ENCODE data around the gene GLB1L2.

GLB1L2 gene

GRCh38 chr11:134367781-134368180 is 36.0 kb downstream of the GLB1L2 start:
- CTCF ChIA-PET = no interaction called here
- POLR2A ChIA-PET = no interaction called here
- DNase-seq (ENCODE audit: extremely low spot score) = no peak
- no peak for TF ChIP-seq HDGF (IDR thresholded peaks at IDR 0.05; ENCODE audit: borderline replicate concordance)
- no peak for TF ChIP-seq ZNF384 (IDR thresholded peaks at IDR 0.05)
- TF ChIP-seq LEF1 (IDR thresholded peaks at IDR 0.05; ENCODE audit: borderline replicate concordance) = no peak
- TF ChIP-seq SUZ12 (IDR thresholded peaks at IDR 0.05) = no peak
- TF ChIP-seq BHLHE40 (IDR thresholded peaks at IDR 0.05; ENCODE audit: borderline replicate concordance) = no peak

GRCh38 chr11:134369656-134370525 is 38.1 kb downstream of the GLB1L2 start:
- CTCF ChIA-PET = no interaction called here
- no peak for TF ChIP-seq ARNT (IDR thresholded peaks at IDR 0.05)
- TF ChIP-seq FOXK2 (IDR thresholded peaks at IDR 0.05) = no peak
- TF ChIP-seq FOXA1 (IDR thresholded peaks at IDR 0.05) = no peak
- TF ChIP-seq ELF4 (IDR thresholded peaks at IDR 0.05) = no peak
- no peak for TF ChIP-seq TARDBP (IDR thresholded peaks at IDR 0.05)
- TF ChIP-seq HDGF (IDR thresholded peaks at IDR 0.05; ENCODE audit: borderline replicate concordance) = no peak
- no peak for TF ChIP-seq ZNF384 (IDR thresholded peaks at IDR 0.05)
- no peak for TF ChIP-seq BHLHE40 (IDR thresholded peaks at IDR 0.05; ENCODE audit: borderline replicate concordance)
- TF ChIP-seq CTBP1 (IDR thresholded peaks at IDR 0.05; ENCODE audit: borderline replicate concordance) = no peak
- no peak for TF ChIP-seq L3MBTL2 (conservative IDR thresholded peaks at IDR 0.05)
- no peak for TF ChIP-seq SUZ12 (IDR thresholded peaks at IDR 0.05)
- no peak for TF ChIP-seq NFRKB (IDR thresholded peaks at IDR 0.05)
- no peak for TF ChIP-seq LEF1 (IDR thresholded peaks at IDR 0.05; ENCODE audit: borderline replicate concordance)
- no peak for TF ChIP-seq SP1 (IDR thresholded peaks at IDR 0.05)
- TF ChIP-seq, protein P1, sequence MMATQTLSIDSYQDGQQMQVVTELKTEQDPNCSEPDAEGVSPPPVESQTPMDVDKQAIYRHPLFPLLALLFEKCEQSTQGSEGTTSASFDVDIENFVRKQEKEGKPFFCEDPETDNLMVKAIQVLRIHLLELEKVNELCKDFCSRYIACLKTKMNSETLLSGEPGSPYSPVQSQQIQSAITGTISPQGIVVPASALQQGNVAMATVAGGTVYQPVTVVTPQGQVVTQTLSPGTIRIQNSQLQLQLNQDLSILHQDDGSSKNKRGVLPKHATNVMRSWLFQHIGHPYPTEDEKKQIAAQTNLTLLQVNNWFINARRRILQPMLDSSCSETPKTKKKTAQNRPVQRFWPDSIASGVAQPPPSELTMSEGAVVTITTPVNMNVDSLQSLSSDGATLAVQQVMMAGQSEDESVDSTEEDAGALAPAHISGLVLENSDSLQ (IDR thresholded peaks at IDR 0.05) = no peak

DNA sequence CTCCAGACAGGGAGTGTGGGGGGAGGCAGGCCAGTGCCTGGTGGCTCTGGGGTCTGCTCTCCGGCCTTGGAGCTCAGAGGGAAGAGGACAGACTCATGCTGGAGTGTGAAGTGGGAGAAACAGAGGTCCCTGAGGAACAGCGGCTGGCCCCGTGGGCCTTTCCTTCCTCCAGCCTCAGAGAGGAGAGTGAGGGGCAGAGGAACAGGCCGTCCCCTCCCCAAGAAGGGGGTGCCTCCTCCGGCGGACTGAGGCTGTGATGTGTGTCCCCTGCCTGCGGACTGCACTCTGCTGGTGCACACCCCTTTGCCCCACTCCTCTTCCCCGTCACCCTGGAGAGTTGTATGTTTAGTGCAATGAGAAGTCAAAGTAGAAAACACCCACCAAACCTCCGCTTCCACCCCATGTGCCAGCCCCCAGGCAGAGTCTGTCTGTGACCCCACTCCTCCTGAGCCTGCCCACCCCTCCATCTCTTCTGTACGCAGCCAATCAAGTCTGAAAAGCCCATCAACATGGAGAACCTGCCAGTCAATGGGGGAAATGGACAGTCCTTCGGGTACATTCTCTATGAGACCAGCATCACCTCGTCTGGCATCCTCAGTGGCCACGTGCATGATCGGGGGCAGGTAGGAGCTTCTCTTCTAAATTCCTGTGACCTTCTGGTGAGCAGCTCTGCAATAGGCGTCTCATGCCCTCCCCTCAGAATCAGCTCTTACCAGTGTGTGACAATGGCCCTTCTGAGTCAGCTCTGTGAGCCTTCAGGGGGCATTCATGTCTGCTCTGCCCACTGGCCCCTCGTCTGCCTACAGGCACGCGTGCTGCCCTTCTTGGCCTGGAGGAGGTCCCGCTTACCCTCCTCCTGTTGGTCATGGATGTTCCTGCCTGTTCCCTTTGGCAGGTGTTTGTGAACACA is 39.0 kb downstream of the GLB1L2 start:
- no peak for TF ChIP-seq ELF4 (IDR thresholded peaks at IDR 0.05)
- CTCF ChIA-PET = no interaction called here
- DNase-seq (ENCODE audit: extremely low spot score) = no peak
- POLR2A ChIA-PET = no interaction called here

More at GRCh38 chr11:134369656-134370525, 38.1 kb downstream of the GLB1L2 start:
- POLR2A ChIA-PET = no interaction called here
- no peak for DNase-seq (ENCODE audit: extremely low spot score)

DNA sequence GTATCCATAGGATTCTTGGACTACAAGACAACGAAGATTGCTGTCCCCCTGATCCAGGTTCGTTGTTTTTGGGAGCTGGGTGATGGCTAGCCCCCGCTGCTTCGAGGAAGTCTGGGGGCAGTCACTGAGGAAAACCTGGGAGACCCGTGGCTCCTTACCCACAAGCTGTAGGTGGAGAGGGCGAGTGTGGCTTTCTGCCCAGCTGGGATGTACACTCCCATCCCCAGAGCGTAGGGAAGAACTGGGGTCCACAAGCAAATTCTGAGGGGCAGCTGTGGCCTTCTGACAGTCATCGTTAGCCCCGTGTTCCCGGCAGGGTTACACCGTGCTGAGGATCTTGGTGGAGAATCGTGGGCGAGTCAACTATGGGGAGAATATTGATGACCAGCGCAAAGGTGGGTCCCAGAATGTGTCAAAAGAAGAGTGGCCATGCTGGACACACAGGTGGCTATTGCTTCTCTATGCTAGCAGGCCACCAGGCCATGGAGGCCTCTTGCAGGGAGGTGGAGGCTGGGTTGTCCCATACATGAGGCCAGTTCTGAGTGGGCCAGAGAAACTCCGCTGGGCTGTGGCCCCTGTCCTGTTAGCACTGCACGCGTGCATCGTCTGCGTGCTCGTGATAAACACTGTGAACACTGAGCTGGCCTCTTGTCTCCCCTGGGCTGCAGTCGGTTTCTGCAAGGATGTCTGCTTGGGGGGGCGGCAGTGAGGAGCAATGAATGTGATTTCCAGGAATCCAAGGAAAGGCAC is 39.8 kb downstream of the GLB1L2 start:
- ChIA-PET CTCF (no interaction called here), POLR2A (no interaction called here)
- no peak for TF ChIP-seq SUZ12 (IDR thresholded peaks at IDR 0.05)
- TF ChIP-seq NFRKB (IDR thresholded peaks at IDR 0.05) = no peak
- TF ChIP-seq ELF4 (IDR thresholded peaks at IDR 0.05) = no peak
- no peak for TF ChIP-seq SP1 (IDR thresholded peaks at IDR 0.05)
- TF ChIP-seq FOXM1 (IDR thresholded peaks at IDR 0.05; ENCODE audit: borderline replicate concordance) = no peak
- TF ChIP-seq, protein P1 (IDR thresholded peaks at IDR 0.05) = no peak
- no peak for DNase-seq (ENCODE audit: extremely low spot score)

GRCh38 chr11:134372536-134372935 is 40.7 kb downstream of the GLB1L2 start:
- DNase-seq (ENCODE audit: extremely low spot score) = no peak
- ChIA-PET POLR2A (no interaction called here), CTCF (no interaction called here)
- TF ChIP-seq LEF1 (IDR thresholded peaks at IDR 0.05; ENCODE audit: borderline replicate concordance) (no peak), ZNF384 (IDR thresholded peaks at IDR 0.05) (no peak), CTBP1 (IDR thresholded peaks at IDR 0.05; ENCODE audit: borderline replicate concordance) (no peak), NFRKB (IDR thresholded peaks at IDR 0.05) (no peak), SUZ12 (IDR thresholded peaks at IDR 0.05) (no peak), ARNT (IDR thresholded peaks at IDR 0.05) (no peak), ELF4 (IDR thresholded peaks at IDR 0.05) (no peak), FOXM1 (IDR thresholded peaks at IDR 0.05; ENCODE audit: borderline replicate concordance) (no peak), FOXA1 (IDR thresholded peaks at IDR 0.05) (no peak), L3MBTL2 (conservative IDR thresholded peaks at IDR 0.05) (no peak), BHLHE40 (IDR thresholded peaks at IDR 0.05; ENCODE audit: borderline replicate concordance) (no peak), TARDBP (IDR thresholded peaks at IDR 0.05) (no peak), HDGF (IDR thresholded peaks at IDR 0.05; ENCODE audit: borderline replicate concordance) (no peak), SP1 (IDR thresholded peaks at IDR 0.05) (no peak)
- TF ChIP-seq, protein P1 (IDR thresholded peaks at IDR 0.05) = no peak

- no peak for DNase-seq (ENCODE audit: extremely low spot score)
- CTCF ChIA-PET = no interaction called here
- POLR2A ChIA-PET = no interaction called here
- TF ChIP-seq ZNF384 (IDR thresholded peaks at IDR 0.05) = no peak
- no peak for TF ChIP-seq ARNT (IDR thresholded peaks at IDR 0.05)
- TF ChIP-seq ELF4 (IDR thresholded peaks at IDR 0.05) = no peak
- TF ChIP-seq SUZ12 (IDR thresholded peaks at IDR 0.05) = no peak
- TF ChIP-seq HDGF (IDR thresholded peaks at IDR 0.05; ENCODE audit: borderline replicate concordance) = no peak
- TF ChIP-seq FOXM1 (IDR thresholded peaks at IDR 0.05; ENCODE audit: borderline replicate concordance) = no peak
- TF ChIP-seq SP1 (IDR thresholded peaks at IDR 0.05) = no peak
- TF ChIP-seq, protein P1 (IDR thresholded peaks at IDR 0.05) = no peak
- TF ChIP-seq TARDBP (IDR thresholded peaks at IDR 0.05) = no peak
- no peak for TF ChIP-seq LEF1 (IDR thresholded peaks at IDR 0.05; ENCODE audit: borderline replicate concordance)
- no peak for TF ChIP-seq FOXA1 (IDR thresholded peaks at IDR 0.05)
- TF ChIP-seq BHLHE40 (IDR thresholded peaks at IDR 0.05; ENCODE audit: borderline replicate concordance) = no peak
- TF ChIP-seq CTBP1 (IDR thresholded peaks at IDR 0.05; ENCODE audit: borderline replicate concordance) = no peak
- no peak for TF ChIP-seq FOXK2 (IDR thresholded peaks at IDR 0.05)
- TF ChIP-seq L3MBTL2 (conservative IDR thresholded peaks at IDR 0.05) = no peak
- TF ChIP-seq NFRKB (IDR thresholded peaks at IDR 0.05) = no peak
These were observed 41.2 kb downstream of the GLB1L2 start for GRCh38 chr11:134372961-134373360.
